ENCODE data around the gene PRKAG1. TPM values are rescaled to one million over a fixed set of nuclear protein-coding genes. Genes with fewer than 3 reads are reported as not detected.

PRKAG1 gene
- total and polyA plus RNA-seq, 10 of the 15 experiments (the other 5 are each of a cell fraction or from before 2014, with no cell fraction given): 44.5 to 91.6 (median 60.9) TPM

GRCh38 chr12:49041881-49042484 is 23.4 kb upstream of the PRKAG1 start:
- in situ Hi-C loops (cut with MboI) (no loop called here), intact Hi-C loops (cut with micrococcal nuclease; ENCODE audit: unreplicated experiment) (no loop called here)
- WGBS (ENCODE audit: insufficient coverage, insufficient replicate concordance, low lambda C conversion rate, missing lambda C conversion rate): 95% methylated on average over 18 of the region's 18 CpGs
- no peaks in the 10 kb centered on the region for H3K79me2 ChIP-seq (ENCODE audit: control insufficient read depth, insufficient read depth, low read length)
- H3K27ac ChIP-seq (ENCODE audit: control insufficient read depth, insufficient read depth): no peak overlapping the region
- ChIA-PET SMC1A (ENCODE audit: uncharacterized antibody, unreplicated experiment) (no interaction called here), POLR2A (no interaction called here), RAD21 (ENCODE audit: unreplicated experiment) (interaction anchor here (2.7 kb wide), 1 partner anchor 45 kb away, joined by 14 read pairs; no protein-coding TSS in a partner anchor), CTCF (interaction anchor here (1.2 to 4.4 kb wide), 3 partner anchors 25 to 54 kb away, joined by 3 to 44 read pairs (median 9); partner anchors contain the start of genes DDN and PRKAG1)
- ATAC-seq: no peak
- H3K4me2 ChIP-seq (ENCODE audit: control insufficient read depth, insufficient read depth): no peak overlapping the region
- no peak for DNase-seq (ENCODE audit: low read depth, low spot score)
- no TSS peak for BruUV-seq (replicated peaks)
- H3K4me1 ChIP-seq (ENCODE audit: control insufficient read depth, insufficient read depth, low read length): no peaks in the 10 kb centered on the region
- no peak overlapping the region for H3K9ac ChIP-seq (ENCODE audit: control insufficient read depth, insufficient read depth, low read length)
- no peaks in the 10 kb centered on the region for H3K27me3 ChIP-seq (replicated peaks in 1 of 2; ENCODE audit: control insufficient read depth in 2 of 2, insufficient read depth in 2 of 2, low read length in 1 of 2)
- no peaks in the 10 kb centered on the region for H4K20me1 ChIP-seq (ENCODE audit: control insufficient read depth, insufficient read depth)
- no peaks in the 10 kb centered on the region for H3K9me3 ChIP-seq (replicated peaks; ENCODE audit: control insufficient read depth, insufficient read depth, low read length)
- no peak overlapping the region for H2AFZ ChIP-seq (ENCODE audit: control insufficient read depth, low read depth, low read length)
- H3K4me3 ChIP-seq: no peak overlapping the region
- peaks cover 39 to 76% of the 10 kb centered on the region in 2 experiments for H3K36me3 ChIP-seq (ENCODE audit: control insufficient read depth in 2 of 2, insufficient read depth in 2 of 2, low read length in 1 of 2)
- FAIRE-seq: no peak
- TF ChIP-seq IKZF2 (IDR thresholded peaks at IDR 0.05) (no peak), CHD1 (IDR thresholded peaks at IDR 0.05; ENCODE audit: low read depth, low read length) (no peak), ETV6 (conservative IDR thresholded peaks at IDR 0.05 in 1 of 2, IDR thresholded peaks at IDR 0.05 in 1 of 2; ENCODE audit: borderline replicate concordance in 1 of 2, low read depth in 1 of 2) (no peak), RELA (IDR thresholded peaks at IDR 0.05; ENCODE audit: borderline replicate concordance, partially characterized antibody) (no peak), RUNX3 (IDR thresholded peaks at IDR 0.05; ENCODE audit: low read length) (no peak), USF1 (IDR thresholded peaks at IDR 0.05; ENCODE audit: borderline replicate concordance, extremely low read length, insufficient read depth, low read depth, low read length) (no peak), JUNB (IDR thresholded peaks at IDR 0.05) (no peak), EP300 (IDR thresholded peaks at IDR 0.05; ENCODE audit: borderline replicate concordance in 1 of 2, control insufficient read depth in 1 of 2, low read depth in 2 of 2, low read length in 2 of 2) (no peak), HDGF (IDR thresholded peaks at IDR 0.05) (no peak), NBN (IDR thresholded peaks at IDR 0.05) (no peak)
- TF ChIP-seq, protein P1, sequence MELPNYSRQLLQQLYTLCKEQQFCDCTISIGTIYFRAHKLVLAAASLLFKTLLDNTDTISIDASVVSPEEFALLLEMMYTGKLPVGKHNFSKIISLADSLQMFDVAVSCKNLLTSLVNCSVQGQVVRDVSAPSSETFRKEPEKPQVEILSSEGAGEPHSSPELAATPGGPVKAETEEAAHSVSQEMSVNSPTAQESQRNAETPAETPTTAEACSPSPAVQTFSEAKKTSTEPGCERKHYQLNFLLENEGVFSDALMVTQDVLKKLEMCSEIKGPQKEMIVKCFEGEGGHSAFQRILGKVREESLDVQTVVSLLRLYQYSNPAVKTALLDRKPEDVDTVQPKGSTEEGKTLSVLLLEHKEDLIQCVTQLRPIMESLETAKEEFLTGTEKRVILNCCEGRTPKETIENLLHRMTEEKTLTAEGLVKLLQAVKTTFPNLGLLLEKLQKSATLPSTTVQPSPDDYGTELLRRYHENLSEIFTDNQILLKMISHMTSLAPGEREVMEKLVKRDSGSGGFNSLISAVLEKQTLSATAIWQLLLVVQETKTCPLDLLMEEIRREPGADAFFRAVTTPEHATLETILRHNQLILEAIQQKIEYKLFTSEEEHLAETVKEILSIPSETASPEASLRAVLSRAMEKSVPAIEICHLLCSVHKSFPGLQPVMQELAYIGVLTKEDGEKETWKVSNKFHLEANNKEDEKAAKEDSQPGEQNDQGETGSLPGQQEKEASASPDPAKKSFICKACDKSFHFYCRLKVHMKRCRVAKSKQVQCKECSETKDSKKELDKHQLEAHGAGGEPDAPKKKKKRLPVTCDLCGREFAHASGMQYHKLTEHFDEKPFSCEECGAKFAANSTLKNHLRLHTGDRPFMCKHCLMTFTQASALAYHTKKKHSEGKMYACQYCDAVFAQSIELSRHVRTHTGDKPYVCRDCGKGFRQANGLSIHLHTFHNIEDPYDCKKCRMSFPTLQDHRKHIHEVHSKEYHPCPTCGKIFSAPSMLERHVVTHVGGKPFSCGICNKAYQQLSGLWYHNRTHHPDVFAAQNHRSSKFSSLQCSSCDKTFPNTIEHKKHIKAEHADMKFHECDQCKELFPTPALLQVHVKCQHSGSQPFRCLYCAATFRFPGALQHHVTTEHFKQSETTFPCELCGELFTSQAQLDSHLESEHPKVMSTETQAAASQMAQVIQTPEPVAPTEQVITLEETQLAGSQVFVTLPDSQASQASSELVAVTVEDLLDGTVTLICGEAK (IDR thresholded peaks at IDR 0.05; ENCODE audit: borderline replicate concordance): no peak
- TF ChIP-seq, protein P2, sequence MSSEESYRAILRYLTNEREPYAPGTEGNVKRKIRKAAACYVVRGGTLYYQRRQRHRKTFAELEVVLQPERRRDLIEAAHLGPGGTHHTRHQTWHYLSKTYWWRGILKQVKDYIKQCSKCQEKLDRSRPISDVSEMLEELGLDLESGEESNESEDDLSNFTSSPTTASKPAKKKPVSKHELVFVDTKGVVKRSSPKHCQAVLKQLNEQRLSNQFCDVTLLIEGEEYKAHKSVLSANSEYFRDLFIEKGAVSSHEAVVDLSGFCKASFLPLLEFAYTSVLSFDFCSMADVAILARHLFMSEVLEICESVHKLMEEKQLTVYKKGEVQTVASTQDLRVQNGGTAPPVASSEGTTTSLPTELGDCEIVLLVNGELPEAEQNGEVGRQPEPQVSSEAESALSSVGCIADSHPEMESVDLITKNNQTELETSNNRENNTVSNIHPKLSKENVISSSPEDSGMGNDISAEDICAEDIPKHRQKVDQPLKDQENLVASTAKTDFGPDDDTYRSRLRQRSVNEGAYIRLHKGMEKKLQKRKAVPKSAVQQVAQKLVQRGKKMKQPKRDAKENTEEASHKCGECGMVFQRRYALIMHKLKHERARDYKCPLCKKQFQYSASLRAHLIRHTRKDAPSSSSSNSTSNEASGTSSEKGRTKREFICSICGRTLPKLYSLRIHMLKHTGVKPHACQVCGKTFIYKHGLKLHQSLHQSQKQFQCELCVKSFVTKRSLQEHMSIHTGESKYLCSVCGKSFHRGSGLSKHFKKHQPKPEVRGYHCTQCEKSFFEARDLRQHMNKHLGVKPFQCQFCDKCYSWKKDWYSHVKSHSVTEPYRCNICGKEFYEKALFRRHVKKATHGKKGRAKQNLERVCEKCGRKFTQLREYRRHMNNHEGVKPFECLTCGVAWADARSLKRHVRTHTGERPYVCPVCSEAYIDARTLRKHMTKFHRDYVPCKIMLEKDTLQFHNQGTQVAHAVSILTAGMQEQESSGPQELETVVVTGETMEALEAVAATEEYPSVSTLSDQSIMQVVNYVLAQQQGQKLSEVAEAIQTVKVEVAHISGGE (CRISPR knock-in tag; IDR thresholded peaks at IDR 0.05): no peak

Data from GM12878 (cell line).